Mucosa of descending colon (tissue), 3 donors: ENCODE measurements around the gene FAM163A. TPM values are rescaled to one million over a fixed set of nuclear protein-coding genes. Genes with fewer than 3 reads are reported as not detected.

Experiments
- ATAC-seq: fragments of 200-7000 bp; cut with Tn5 transposase; one replicate; pipeline ENCODE4 v1.9.1; 2020; ENCODE audit warnings: mild to moderate bottlenecking, moderate library complexity
- DNase-seq, 3 donors: peaks; one replicate each; pipeline ENCODE4 v3.0.0-alpha.2; 2020
- H3K36me3 ChIP-seq: fragments of 200-600 bp; one replicate; pipeline ENCODE4 v1.8.0; 2021; ENCODE audit warnings: low read depth, mild to moderate bottlenecking
- H3K4me1 ChIP-seq: fragments of 200-600 bp; one replicate; pipeline ENCODE4 v1.8.0; 2021; ENCODE audit warnings: low read depth, mild to moderate bottlenecking
- H3K4me3 ChIP-seq: fragments of 200-600 bp; one replicate; pipeline ENCODE4 v1.8.0; 2021; ENCODE audit warnings: mild to moderate bottlenecking
- H3K9me3 ChIP-seq: fragments of 200-600 bp; one replicate; pipeline ENCODE4 v1.8.0; 2021; ENCODE audit warnings: mild to moderate bottlenecking
- CTCF ChIP-seq: fragments of 200-600 bp; IDR thresholded peaks from one replicate; pipeline ENCODE4 v1.8.0; 2022; ENCODE audit warnings: antibody characterized with exemption, mild to moderate bottlenecking
- intact Hi-C, 2 donors: fragments of 100-400 bp; cut with DNase I in 1 of 2; cut with micrococcal nuclease in 1 of 2; formaldehyde crosslinking; loops; one replicate each; pipeline versions ENCODE4 v1.11.0 to v1.11.1; 2022; cut with DNase I, micrococcal nuclease
- total RNA-seq, 3 donors: library from RNA; stranded (reverse); fragmentation: NEBNext Ultra II Directional in 2 of 3; extraction: Animal tissue kit (Norgen Biotek cat#: 25700) in 2 of 3; gene quantifications; one replicate each; pipeline versions ENCODE4 v1.2.1 to v1.2.4, GENCODE V29; 2021 to 2023
- donor health status: DM: no; HTN: no; CAD: no; lungs with moderate emphysema.
- donor health status: DM: no; HTN: no; CAD: no.
- donor health status: DM: no; HTN: yes; CAD: no.

FAM163A gene
- total RNA-seq, 3 donors from 2014 or later, result 0.31 to 1.6 (median 0.32) TPM

- ATAC-seq, result no peak
- Histone ChIP-seq H3K36me3 (no peaks in the 10 kb centered on the region), H3K9me3 (no peaks in the 10 kb centered on the region), H3K4me1 (no peaks in the 10 kb centered on the region), H3K4me3 (no peak overlapping the region)
- DNase-seq, result no peak
- TF ChIP-seq CTCF, result no peak
- intact Hi-C loops, result no loop called here
Observed at GRCh38 chr1:179728271-179728670, 14.8 kb upstream of the FAM163A start.

- Histone ChIP-seq H3K9me3 (no peaks in the 10 kb centered on the region), H3K4me1 (no peaks in the 10 kb centered on the region)
Observed at GRCh38 chr1:179729881-179730280, 13.2 kb upstream of the FAM163A start.

GRCh38 chr1:179731643-179732042 is 11.4 kb upstream of the FAM163A start:
- DNase-seq, result no peak
- intact Hi-C loops, result no loop called here

More at GRCh38 chr1:179729881-179730280, 13.2 kb upstream of the FAM163A start:
- Histone ChIP-seq H3K36me3 (no peaks in the 10 kb centered on the region), H3K4me3 (no peak overlapping the region)
- no peak for TF ChIP-seq CTCF
- intact Hi-C loops, result no loop called here
- DNase-seq (no peak), ATAC-seq (no peak)

GRCh38 chr1:179742291-179742690 is 800 bp upstream of the FAM163A start:
- TF ChIP-seq CTCF, result no peak
- intact Hi-C loops, result no loop called here
- ATAC-seq (no peak), DNase-seq (no peak)
- Histone ChIP-seq H3K4me1 (peaks cover 15% of the 10 kb centered on the region), H3K4me3 (no peak overlapping the region), H3K9me3 (no peaks in the 10 kb centered on the region), H3K36me3 (no peaks in the 10 kb centered on the region)

More at GRCh38 chr1:179731643-179732042, 11.4 kb upstream of the FAM163A start:
- Histone ChIP-seq H3K36me3 (no peaks in the 10 kb centered on the region), H3K4me3 (no peak overlapping the region), H3K4me1 (no peaks in the 10 kb centered on the region), H3K9me3 (no peaks in the 10 kb centered on the region)
- ATAC-seq, result no peak
- TF ChIP-seq CTCF, result no peak

GRCh38 chr1:179743679-179744400 is 749 bp downstream of the FAM163A start:
- no peak overlapping the region for H3K4me3 ChIP-seq
- ATAC-seq (no peak), DNase-seq (no peak)
- TF ChIP-seq CTCF, result no peak
- intact Hi-C loops, result no loop called here
- peaks cover 15% of the 10 kb centered on the region for H3K4me1 ChIP-seq
- H3K36me3 ChIP-seq, result no peaks in the 10 kb centered on the region
- no peaks in the 10 kb centered on the region for H3K9me3 ChIP-seq
